T-helper 2 cell treated with Interferon-gamma antibody and Interleukin-4, amounts not matched to agents 100 ng/mL and 5 ng/mL, for 36 hours (primary cell): ENCODE results near the gene PHRF1. TPM values are rescaled to one million over a fixed set of nuclear protein-coding genes. Genes with fewer than 3 reads are reported as not detected.

ENCODE experiments used
- intact Hi-C: fragments of 100-400 bp; cut with micrococcal nuclease; formaldehyde crosslinking; loops from one replicate; pipeline ENCODE4 v1.15.1; 2023
- total RNA-seq: library from RNA; stranded (reverse); gene quantifications from 2 replicates; pipeline ENCODE4 v1.2.3, GENCODE V29; 2022

Gene PHRF1
- total RNA-seq, 1 donor from 2014 or later = 51.3 TPM

GRCh38 chr11:593347-593746, 17.1 kb downstream of the PHRF1 start:
- intact Hi-C loops = no loop called here

- intact Hi-C loops = no loop called here
Measured at GRCh38 chr11:595400-595799, 19.1 kb downstream of the PHRF1 start.

- intact Hi-C loops = no loop called here
Measured at GRCh38 chr11:596374-596773, 20.1 kb downstream of the PHRF1 start.

DNA sequence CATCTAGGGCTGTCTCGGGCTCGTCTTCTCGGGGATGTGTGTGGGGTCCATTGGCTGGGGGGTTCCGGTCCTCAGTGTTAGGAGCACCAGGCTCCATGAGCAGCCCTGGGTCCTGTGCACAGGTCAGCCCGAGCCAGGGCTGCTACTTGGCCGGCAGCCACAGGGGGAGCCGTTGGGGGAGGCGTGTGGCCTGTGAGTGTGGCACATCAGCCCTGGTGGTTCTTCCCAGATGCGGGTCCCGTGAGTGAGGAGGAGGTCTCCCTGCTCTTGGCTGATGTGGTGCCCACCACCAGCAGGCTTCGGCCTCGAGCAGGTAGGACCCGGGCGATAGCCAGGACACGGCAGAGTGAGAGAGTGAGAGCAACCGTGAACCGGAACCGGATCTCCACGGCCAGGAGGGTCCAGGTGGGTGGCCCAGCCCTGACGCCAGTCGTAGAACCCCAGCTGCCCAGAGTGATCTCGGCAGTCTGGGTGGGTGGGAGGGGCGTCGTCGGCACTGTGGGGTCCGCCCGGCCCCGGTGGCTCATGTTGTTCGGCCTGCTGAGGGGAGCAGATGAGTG, 21.0 kb downstream of the PHRF1 start:
- intact Hi-C loops = no loop called here

DNA sequence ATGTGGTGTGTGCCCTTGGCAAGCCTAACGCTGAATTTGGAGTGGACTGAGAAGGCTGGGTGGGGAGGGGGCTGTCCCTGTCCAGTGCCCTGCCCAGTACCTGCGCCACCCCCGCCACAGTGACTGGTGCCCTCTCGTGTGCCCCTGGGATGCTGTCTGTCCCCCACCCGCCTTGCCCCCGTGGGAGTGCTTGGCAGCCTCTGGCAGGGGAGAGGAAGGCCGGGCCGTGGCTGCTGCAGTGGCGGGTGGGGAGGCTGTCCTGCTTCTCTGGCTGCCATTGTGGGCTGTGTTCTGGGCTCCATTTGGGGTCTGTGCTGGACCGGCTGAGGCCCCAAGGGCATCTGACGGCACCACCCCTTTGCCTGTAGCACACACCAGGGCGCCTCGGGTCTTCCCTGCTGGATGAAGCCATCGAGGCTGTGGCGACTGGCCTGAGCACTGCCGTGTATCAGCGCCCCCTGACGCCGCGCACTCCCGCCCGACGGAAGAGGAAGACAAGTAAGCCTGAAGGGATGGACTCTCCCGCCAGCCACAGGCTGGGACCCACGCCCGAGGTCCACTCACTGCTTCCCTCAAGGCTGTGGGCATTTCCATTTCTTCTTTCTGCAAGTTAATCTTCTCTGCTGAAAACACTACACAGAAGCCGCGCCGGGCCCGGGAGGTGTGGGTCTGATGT, 21.9 kb downstream of the PHRF1 start:
- intact Hi-C loops = no loop called here

DNA sequence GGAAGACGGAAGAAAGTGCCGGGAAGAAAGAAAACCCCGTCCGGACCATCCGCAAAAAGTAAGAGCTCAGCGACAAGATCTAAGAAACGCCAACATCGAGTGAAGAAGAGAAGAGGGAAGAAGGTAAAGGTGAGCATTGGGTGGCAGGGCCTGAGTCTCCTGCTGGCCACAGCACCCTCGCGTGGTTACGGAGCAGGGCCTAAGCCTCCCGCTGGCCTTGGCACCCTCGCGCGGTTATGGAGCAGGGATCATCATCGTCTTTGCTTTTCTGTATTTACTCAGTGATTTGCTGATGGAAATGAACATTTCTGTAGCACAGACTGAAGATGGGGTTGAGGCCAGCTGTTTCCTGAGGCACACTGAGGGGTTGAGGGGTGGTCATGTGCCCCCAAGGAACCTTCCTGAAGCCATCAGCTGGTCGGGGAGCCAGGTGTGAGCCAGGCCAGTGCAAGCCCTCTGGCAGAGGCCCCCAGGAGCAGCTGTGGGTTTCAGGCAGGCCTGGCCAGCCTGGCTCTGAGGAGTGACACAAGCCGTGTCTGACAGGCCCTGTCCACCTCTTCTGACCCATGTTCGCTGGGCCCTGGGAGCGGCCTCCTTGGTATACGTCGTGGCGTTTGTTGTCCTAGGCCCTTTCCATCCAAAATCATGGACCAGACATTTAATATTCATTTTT, 25.4 kb downstream of the PHRF1 start:
- intact Hi-C loops = no loop called here

- intact Hi-C loops = no loop called here
Measured at GRCh38 chr11:603154-603553, 26.9 kb downstream of the PHRF1 start.

DNA sequence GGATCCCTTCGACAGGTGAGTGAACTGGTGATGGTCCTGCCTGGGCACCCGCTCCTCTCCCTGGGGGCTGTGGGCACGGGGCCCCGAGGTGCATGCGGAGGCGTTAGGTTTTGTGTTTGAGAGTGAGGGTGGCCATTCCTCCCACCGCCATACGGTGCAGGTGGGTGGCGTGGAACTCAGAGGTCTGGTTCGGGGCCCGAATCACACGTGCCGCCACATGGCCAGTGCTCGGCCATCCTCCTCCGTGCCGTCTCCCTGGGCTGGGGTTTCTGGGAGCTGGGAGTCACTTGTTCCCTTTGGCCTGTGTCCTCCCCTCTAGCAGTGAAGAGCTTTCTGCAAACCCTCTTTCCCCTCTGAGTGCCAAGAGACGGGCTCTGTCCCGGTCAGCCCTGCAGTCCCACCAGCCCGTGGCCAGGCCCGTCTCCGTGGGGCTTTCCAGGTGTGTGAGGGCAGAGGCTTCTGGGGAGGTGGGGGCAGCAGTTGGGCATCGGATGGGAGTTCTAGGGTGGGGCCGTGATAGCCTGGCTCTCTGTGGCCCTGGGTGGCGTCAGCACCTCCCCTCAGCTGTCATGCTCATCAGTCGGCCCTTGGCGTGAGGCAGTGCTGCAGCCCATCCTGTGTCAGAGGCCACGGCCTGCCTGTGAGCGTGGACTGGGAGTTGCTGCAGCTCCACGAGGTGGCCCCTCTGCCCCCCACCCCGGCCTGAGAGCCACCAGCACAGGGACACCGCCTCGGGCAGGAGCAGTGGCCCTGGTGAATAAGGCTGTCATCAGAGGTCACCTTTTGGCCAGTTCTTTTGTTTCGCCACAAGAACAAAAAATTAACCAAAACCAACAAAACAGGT, 29.2 kb downstream of the PHRF1 start:
- intact Hi-C loops = no loop called here

DNA sequence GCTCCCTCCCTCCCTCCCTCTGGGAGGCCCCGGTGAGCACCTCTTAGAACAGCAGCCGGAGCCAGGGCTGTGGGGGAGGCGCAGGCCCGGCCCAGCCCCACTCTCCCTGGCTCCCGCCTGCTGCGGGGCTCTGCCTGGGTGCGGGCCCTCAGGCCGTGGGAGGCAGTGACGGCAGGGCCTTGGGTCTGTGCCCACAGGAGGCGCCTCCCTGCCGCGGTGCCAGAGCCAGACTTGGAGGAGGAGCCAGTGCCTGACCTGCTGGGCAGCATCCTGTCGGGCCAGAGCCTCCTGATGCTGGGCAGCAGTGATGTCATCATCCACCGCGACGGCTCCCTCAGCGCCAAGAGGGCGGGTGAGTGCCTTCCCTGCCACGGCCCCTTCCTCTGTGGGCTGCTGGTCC, 30.0 kb downstream of the PHRF1 start:
- intact Hi-C loops = no loop called here

DNA sequence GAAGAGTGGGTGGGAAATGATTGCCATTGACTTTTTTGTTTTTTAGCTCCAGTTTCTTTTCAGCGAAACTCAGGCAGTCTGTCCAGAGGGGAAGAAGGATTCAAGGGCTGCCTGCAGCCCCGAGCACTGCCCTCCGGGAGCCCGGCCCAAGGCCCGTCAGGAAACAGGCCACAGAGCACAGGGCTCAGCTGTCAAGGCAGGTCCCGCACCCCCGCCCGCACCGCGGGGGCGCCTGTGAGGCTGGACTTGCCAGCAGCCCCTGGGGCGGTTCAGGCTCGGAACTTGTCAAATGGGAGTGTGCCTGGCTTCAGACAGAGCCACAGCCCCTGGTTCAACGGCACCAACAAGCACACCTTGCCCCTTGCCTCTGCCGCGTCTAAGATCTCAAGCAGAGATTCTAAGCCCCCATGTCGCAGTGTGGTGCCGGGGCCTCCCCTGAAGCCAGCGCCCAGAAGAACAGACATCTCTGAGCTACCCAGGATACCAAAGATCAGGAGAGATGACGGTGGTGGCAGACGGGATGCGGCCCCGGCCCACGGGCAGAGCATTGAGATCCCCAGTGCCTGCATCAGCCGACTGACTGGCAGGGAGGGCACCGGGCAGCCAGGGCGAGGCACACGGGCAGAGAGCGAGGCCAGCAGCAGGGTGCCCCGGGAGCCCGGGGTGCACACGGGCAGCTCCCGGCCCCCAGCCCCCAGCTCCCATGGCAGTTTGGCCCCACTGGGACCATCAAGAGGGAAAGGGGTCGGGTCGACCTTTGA, 30.9 kb downstream of the PHRF1 start:
- intact Hi-C loops = no loop called here

GRCh38 chr11:607971-608659, 31.8 kb downstream of the PHRF1 start:
- intact Hi-C loops = no loop called here

DNA sequence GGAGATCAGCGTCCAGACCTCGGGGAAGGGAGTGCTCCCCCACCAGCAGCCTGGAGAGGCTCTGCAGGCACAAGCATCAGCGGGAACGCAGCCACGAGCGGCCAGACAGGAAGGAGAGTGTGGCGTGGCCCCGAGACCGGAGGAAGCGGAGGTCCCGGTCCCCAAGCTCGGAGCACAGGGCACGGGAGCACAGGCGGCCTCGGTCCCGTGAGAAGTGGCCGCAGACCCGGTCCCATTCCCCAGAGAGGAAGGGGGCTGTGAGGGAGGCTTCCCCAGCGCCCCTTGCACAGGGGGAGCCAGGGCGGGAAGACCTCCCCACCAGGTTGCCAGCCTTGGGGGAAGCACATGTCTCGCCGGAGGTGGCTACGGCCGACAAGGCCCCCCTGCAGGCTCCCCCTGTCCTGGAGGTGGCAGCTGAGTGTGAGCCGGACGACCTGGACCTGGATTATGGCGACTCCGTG, 32.6 kb downstream of the PHRF1 start:
- intact Hi-C loops = no loop called here

- intact Hi-C loops = no loop called here
Measured at GRCh38 chr11:609341-609811, 33.1 kb downstream of the PHRF1 start.

DNA sequence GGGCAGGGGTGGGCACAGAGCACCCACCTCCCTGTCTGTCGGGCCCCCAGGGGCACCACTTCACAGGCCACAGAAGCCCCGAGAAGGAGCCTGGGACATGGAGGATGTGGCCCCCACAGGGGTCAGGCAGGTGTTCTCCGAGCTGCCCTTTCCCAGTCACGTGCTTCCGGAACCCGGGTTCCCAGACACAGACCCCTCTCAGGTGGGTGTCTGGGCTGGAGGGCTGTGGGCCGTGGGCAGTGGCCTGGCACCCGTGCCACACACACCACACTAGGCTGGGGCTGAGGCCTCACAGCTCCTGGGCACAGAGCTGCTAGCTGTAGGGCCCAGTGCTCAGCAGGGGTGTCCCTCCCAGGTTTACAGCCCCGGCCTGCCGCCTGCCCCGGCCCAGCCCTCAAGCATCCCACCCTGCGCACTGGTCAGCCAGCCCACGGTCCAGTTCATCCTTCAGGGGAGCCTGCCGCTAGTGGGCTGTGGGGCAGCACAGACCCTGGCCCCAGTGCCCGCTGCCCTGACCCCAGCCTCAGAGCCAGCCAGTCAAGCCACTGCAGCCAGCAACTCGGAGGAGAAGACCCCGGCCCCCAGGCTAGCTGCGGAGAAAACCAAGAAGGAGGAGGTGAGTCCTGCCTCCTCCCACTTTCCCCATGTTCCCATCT, 34.0 kb downstream of the PHRF1 start:
- intact Hi-C loops = loop anchor here (10.0 kb wide), 1 partner anchor 115 kb away; no protein-coding TSS in a partner anchor

DNA sequence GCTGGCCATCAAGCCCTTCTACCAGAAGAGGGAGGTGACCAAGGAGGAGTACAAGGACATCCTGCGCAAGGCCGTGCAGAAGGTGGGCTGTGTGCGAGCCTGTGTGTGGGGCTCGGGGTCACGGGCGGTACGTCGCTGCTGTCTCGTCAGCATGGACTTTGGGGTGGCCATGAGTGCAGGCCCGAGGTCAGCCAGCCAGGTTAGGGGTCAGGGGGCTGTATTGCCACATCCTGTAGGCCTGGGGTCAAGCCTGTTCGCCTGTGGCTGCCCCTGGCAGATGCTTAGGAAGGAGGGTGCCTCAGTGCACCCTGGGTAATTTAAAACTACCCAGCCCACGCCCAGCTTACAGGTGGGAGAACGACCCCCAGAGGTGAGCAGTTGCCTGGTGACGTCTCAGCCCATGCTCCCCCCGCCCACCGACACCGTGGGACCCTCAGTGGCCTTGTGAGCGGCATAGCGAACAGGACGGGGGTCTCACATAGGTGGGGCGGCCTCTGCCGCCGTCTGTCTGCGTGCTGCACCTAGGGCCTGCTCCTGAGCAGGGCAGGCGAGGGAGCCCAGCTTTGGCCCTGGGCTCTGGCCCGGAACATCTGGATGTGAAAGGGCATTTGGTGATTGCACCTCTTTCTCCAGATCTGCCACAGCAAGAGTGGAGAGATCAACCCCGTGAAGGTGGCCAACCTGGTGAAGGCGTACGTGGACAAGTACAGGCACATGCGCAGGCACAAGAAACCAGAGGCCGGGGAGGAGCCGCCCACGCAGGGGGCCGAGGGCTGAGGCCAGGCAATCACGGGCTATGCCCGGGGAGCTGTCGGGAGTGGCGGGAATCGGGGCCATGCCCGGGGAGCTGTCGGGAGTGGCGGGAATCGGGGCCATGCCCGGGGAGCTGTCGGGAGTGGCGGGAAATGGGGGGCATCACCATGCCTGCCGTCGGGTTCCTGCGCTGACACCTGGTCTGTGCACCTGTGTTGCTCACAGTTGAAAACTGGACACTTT, 35.0 kb downstream of the PHRF1 start:
- intact Hi-C loops = loop anchor here (10.0 kb wide), 1 partner anchor 114 kb away; no protein-coding TSS in a partner anchor

GRCh38 chr11:612201-612960, 36.1 kb downstream of the PHRF1 start:
- intact Hi-C loops = loop anchor here (2.0 to 10.0 kb wide), 2 partner anchors 52 to 112 kb away; partner anchors contain the start of genes LMNTD2 and RASSF7

- intact Hi-C loops = loop anchor here (1.0 to 10.0 kb wide), 3 partner anchors 45 to 112 kb away; partner anchors contain the start of genes LMNTD2 and RASSF7
Measured at GRCh38 chr11:612961-613300, 36.7 kb downstream of the PHRF1 start.
